Neural progenitor cell (in vitro differentiated cells): ENCODE measurements around the gene CLDN8.

Experiments used
- CTCF ChIP-seq: fragments of 200-600 bp; sonication (generic); IDR thresholded peaks from 2 replicates; pipeline ENCODE4 v1.5.1; 2017; ENCODE audit warnings: antibody characterized with exemption, mild to moderate bottlenecking
- EZH2 ChIP-seq: fragments of 200-600 bp; sonication (generic); IDR thresholded peaks from 2 replicates; pipeline ENCODE4 v1.6.1; 2017; ENCODE audit warnings: antibody characterized with exemption, mild to moderate bottlenecking, moderate library complexity

GRCh38 chr21:30194701-30195299 is 21.1 kb downstream of the CLDN8 start:
- TF ChIP-seq CTCF (peak; percentile 94), EZH2 (no peak)
